Measurements from ENCODE around the gene RABEP2. TPM values are rescaled to one million over a fixed set of nuclear protein-coding genes. Genes with fewer than 3 reads are reported as not detected.
A peak's percentile ranks its signal among the peaks of the same experiment; 100 is the strongest.
"Not testable (repeated sequence)": the region's sequence is repeated elsewhere in the genome, so short reads cannot be mapped to it uniquely, and the experiment has no call there.

RABEP2 gene
- total and polyA plus RNA-seq, 7 experiments from 2014 or later: 4.4 to 30.3 (median 25.6) TPM

- DNase-seq (no peak), ATAC-seq (no peak)
- ChIA-PET CTCF (interaction anchor here (0.7 kb wide), 1 partner anchor 41 kb away, joined by 3 read pairs; the partner anchor contains the start of gene TUFM), POLR2A (interaction anchor here (0.7 kb wide), 1 partner anchor 25 kb away, joined by 3 read pairs; no protein-coding TSS in a partner anchor)
- Mint-ChIP-seq H3K9me3 (peaks cover 0 to 2% (median 0%) of the 10 kb centered on the region in 11 donors), H3K4me3 (no peak overlapping the region), H3K27ac (no peak overlapping the region), H3K4me1 (peaks cover 0 to 4% (median 0%) of the 10 kb centered on the region in 7 donors), H3K36me3 (no peaks in the 10 kb centered on the region), H3K27me3 (peaks cover 0 to 6% (median 0%) of the 10 kb centered on the region in 5 donors)
- Histone ChIP-seq H3K4me1 (ENCODE audit: control insufficient read depth in 2 of 2, insufficient read depth in 2 of 2, low read length in 2 of 2) (no peaks in the 10 kb centered on the region), H3K4me3 (ENCODE audit: low read length) (no peak overlapping the region), H3K27me3 (ENCODE audit: control insufficient read depth in 2 of 2, insufficient read depth in 2 of 2, low read length in 2 of 2) (no peaks in the 10 kb centered on the region), H3K36me3 (ENCODE audit: control insufficient read depth in 2 of 3, insufficient read depth in 3 of 3, low read length in 3 of 3) (no peaks in the 10 kb centered on the region), H3K27ac (ENCODE audit: low read depth, low read length) (no peak overlapping the region), H3K9me3 (ENCODE audit: control insufficient read depth in 2 of 3, low read length in 3 of 3) (no peaks in the 10 kb centered on the region)
- intact Hi-C loops (cut with micrococcal nuclease): no loop called here
These were observed 38.1 kb downstream of the RABEP2 start for GRCh38 chr16:28886945-28887344.

- peaks cover 3 to 14% (median 9%) of the 10 kb centered on the region in 5 donors for H3K27me3 Mint-ChIP-seq
- no peak for DNase-seq
- H3K9me3 ChIP-seq (ENCODE audit: control insufficient read depth in 2 of 3, low read length in 3 of 3): no peaks in the 10 kb centered on the region
- ATAC-seq: no peak
- ChIA-PET CTCF (no interaction called here), POLR2A (no interaction called here)
- no peak overlapping the region for H3K4me3 ChIP-seq (ENCODE audit: low read length)
- peak overlapping the region in 1 of 9 donors; percentile 48 for H3K27ac Mint-ChIP-seq
- H3K36me3 Mint-ChIP-seq: peaks cover 0 to 4% (median 0%) of the 10 kb centered on the region in 5 donors
- no peak overlapping the region for H3K27ac ChIP-seq (ENCODE audit: low read depth, low read length)
- peaks cover 0 to 12% of the 10 kb centered on the region in 2 donors for H3K4me1 ChIP-seq (ENCODE audit: control insufficient read depth in 2 of 2, insufficient read depth in 2 of 2, low read length in 2 of 2)
- intact Hi-C loops (cut with micrococcal nuclease): no loop called here
- H3K4me3 Mint-ChIP-seq: peak overlapping the region in 1 of 10 donors; percentile 63
- H3K36me3 ChIP-seq (ENCODE audit: control insufficient read depth in 2 of 3, insufficient read depth in 3 of 3, low read length in 3 of 3): no peaks in the 10 kb centered on the region
- H3K9me3 Mint-ChIP-seq: peaks cover 0 to 2% (median 0%) of the 10 kb centered on the region in 11 donors
- H3K27me3 ChIP-seq (ENCODE audit: control insufficient read depth in 2 of 2, insufficient read depth in 2 of 2, low read length in 2 of 2): no peaks in the 10 kb centered on the region
- H3K4me1 Mint-ChIP-seq: peaks cover 0 to 18% (median 11%) of the 10 kb centered on the region in 7 donors
These were observed 41.0 kb downstream of the RABEP2 start for GRCh38 chr16:28884045-28884444.

GRCh38 chr16:28883221-28883996 is 41.6 kb downstream of the RABEP2 start:
- H3K27me3 ChIP-seq (ENCODE audit: control insufficient read depth in 2 of 2, insufficient read depth in 2 of 2, low read length in 2 of 2): no peaks in the 10 kb centered on the region
- peaks cover 0 to 16% of the 10 kb centered on the region in 2 donors for H3K4me1 ChIP-seq (ENCODE audit: control insufficient read depth in 2 of 2, insufficient read depth in 2 of 2, low read length in 2 of 2)
- POLR2A ChIA-PET: no interaction called here
- DNase-seq (no peak), ATAC-seq (no peak)
- peak overlapping the region in 1 of 9 donors; percentile 48 for H3K27ac Mint-ChIP-seq
- peaks cover 3 to 14% (median 9%) of the 10 kb centered on the region in 5 donors for H3K27me3 Mint-ChIP-seq
- H3K36me3 ChIP-seq (ENCODE audit: control insufficient read depth in 2 of 3, insufficient read depth in 3 of 3, low read length in 3 of 3): no peaks in the 10 kb centered on the region
- no peak overlapping the region for H3K27ac ChIP-seq (ENCODE audit: low read depth, low read length)
- H3K9me3 Mint-ChIP-seq: peaks cover 0 to 2% (median 0%) of the 10 kb centered on the region in 11 donors
- H3K4me3 ChIP-seq (ENCODE audit: low read length): no peak overlapping the region
- H3K36me3 Mint-ChIP-seq: peaks cover 0 to 4% (median 0%) of the 10 kb centered on the region in 5 donors
- H3K4me3 Mint-ChIP-seq: no peak overlapping the region
- intact Hi-C loops (cut with micrococcal nuclease): no loop called here
- H3K4me1 Mint-ChIP-seq: peaks cover 0 to 19% (median 13%) of the 10 kb centered on the region in 7 donors
- H3K9me3 ChIP-seq (ENCODE audit: control insufficient read depth in 2 of 3, low read length in 3 of 3): no peaks in the 10 kb centered on the region
- CTCF ChIA-PET: no interaction called here

GRCh38 chr16:28882551-28883160 is 42.4 kb downstream of the RABEP2 start:
- Histone ChIP-seq H3K27me3 (ENCODE audit: control insufficient read depth in 2 of 2, insufficient read depth in 2 of 2, low read length in 2 of 2) (no peaks in the 10 kb centered on the region), H3K4me1 (ENCODE audit: control insufficient read depth in 2 of 2, insufficient read depth in 2 of 2, low read length in 2 of 2) (peaks cover 0 to 16% of the 10 kb centered on the region in 2 donors), H3K27ac (ENCODE audit: low read depth, low read length) (no peak overlapping the region), H3K4me3 (ENCODE audit: low read length) (no peak overlapping the region), H3K36me3 (ENCODE audit: control insufficient read depth in 2 of 3, insufficient read depth in 3 of 3, low read length in 3 of 3) (no peaks in the 10 kb centered on the region), H3K9me3 (ENCODE audit: control insufficient read depth in 2 of 3, low read length in 3 of 3) (no peaks in the 10 kb centered on the region)
- Mint-ChIP-seq H3K4me1 (peaks cover 0 to 19% (median 13%) of the 10 kb centered on the region in 7 donors), H3K36me3 (peaks cover 0 to 4% (median 0%) of the 10 kb centered on the region in 5 donors), H3K27me3 (peaks cover 3 to 14% (median 9%) of the 10 kb centered on the region in 5 donors), H3K27ac (no peak overlapping the region), H3K4me3 (no peak overlapping the region), H3K9me3 (peaks cover 0 to 3% (median 0%) of the 10 kb centered on the region in 11 donors)
- ChIA-PET CTCF (no interaction called here), POLR2A (no interaction called here)
- intact Hi-C loops (cut with micrococcal nuclease): no loop called here
- DNase-seq (no peak), ATAC-seq (no peak)

- peak overlapping the region in 2 of 9 donors; percentile 6 to 71 for H3K27ac Mint-ChIP-seq
- H3K36me3 ChIP-seq (ENCODE audit: control insufficient read depth in 2 of 3, insufficient read depth in 3 of 3, low read length in 3 of 3); H3K27me3 ChIP-seq (ENCODE audit: control insufficient read depth in 2 of 2, insufficient read depth in 2 of 2, low read length in 2 of 2); H3K36me3 Mint-ChIP-seq; ATAC-seq; H3K4me3 ChIP-seq (ENCODE audit: low read length); DNase-seq; H3K27ac ChIP-seq (ENCODE audit: low read depth, low read length); H3K9me3 Mint-ChIP-seq; H3K9me3 ChIP-seq (ENCODE audit: control insufficient read depth in 2 of 3, low read length in 3 of 3); intact Hi-C loops (cut with micrococcal nuclease); CTCF ChIA-PET: not testable (repeated sequence)
- peaks cover 3 to 14% (median 9%) of the 10 kb centered on the region in 5 donors for H3K27me3 Mint-ChIP-seq
- peaks cover 0 to 16% of the 10 kb centered on the region in 2 donors for H3K4me1 ChIP-seq (ENCODE audit: control insufficient read depth in 2 of 2, insufficient read depth in 2 of 2, low read length in 2 of 2)
- H3K4me1 Mint-ChIP-seq: peaks cover 0 to 19% (median 15%) of the 10 kb centered on the region in 7 donors
- peak overlapping the region in 6 of 10 donors; percentile 67 to 89 (median 84) for H3K4me3 Mint-ChIP-seq
- POLR2A ChIA-PET: interaction anchor here (0.5 kb wide), 1 partner anchor 190 kb away, joined by 5 read pairs; no protein-coding TSS in a partner anchor
These were observed 43.5 kb downstream of the RABEP2 start for GRCh38 chr16:28881565-28881964.

GRCh38 chr16:28880955-28881354 is 44.1 kb downstream of the RABEP2 start:
- no peak for DNase-seq
- peaks cover 3 to 14% (median 9%) of the 10 kb centered on the region in 5 donors for H3K27me3 Mint-ChIP-seq
- ATAC-seq: no peak
- H3K27ac Mint-ChIP-seq: peak overlapping the region in 4 of 9 donors; percentile 6 to 87 (median 72)
- Histone ChIP-seq H3K27ac (ENCODE audit: low read depth, low read length) (no peak overlapping the region), H3K4me3 (ENCODE audit: low read length) (no peak overlapping the region), H3K4me1 (ENCODE audit: control insufficient read depth in 2 of 2, insufficient read depth in 2 of 2, low read length in 2 of 2) (peaks cover 0 to 16% of the 10 kb centered on the region in 2 donors), H3K27me3 (ENCODE audit: control insufficient read depth in 2 of 2, insufficient read depth in 2 of 2, low read length in 2 of 2) (no peaks in the 10 kb centered on the region), H3K36me3 (ENCODE audit: control insufficient read depth in 2 of 3, insufficient read depth in 3 of 3, low read length in 3 of 3) (no peaks in the 10 kb centered on the region), H3K9me3 (ENCODE audit: control insufficient read depth in 2 of 3, low read length in 3 of 3) (no peaks in the 10 kb centered on the region)
- H3K36me3 Mint-ChIP-seq: peaks cover 0 to 4% (median 0%) of the 10 kb centered on the region in 5 donors
- H3K4me3 Mint-ChIP-seq: peak overlapping the region; percentile 67 to 91 (median 82)
- peaks cover 0 to 3% (median 0%) of the 10 kb centered on the region in 11 donors for H3K9me3 Mint-ChIP-seq
- intact Hi-C loops (cut with micrococcal nuclease): loop anchor here (1.0 kb wide), 2 partner anchors 18 to 35 kb away; partner anchors contain the start of genes SH2B1 (in 1 of the 2) and TUFM (in 1 of the 2)
- H3K4me1 Mint-ChIP-seq: peaks cover 0 to 19% (median 15%) of the 10 kb centered on the region in 7 donors
- POLR2A ChIA-PET: interaction anchor here (0.5 to 0.9 kb wide), 2 partner anchors 15 to 191 kb away, joined by 3 to 5 read pairs; no protein-coding TSS in a partner anchor
- CTCF ChIA-PET: no interaction called here

Measured in naive thymus-derived CD4-positive, alpha-beta T cell (primary cell).